GM19468 (cell line): ENCODE measurements around the gene PLG.
"Not testable (repeated sequence)": the region's sequence is repeated elsewhere in the genome, so short reads cannot be mapped to it uniquely, and the experiment has no call there.

Experiments
- ATAC-seq: cut with Tn5 transposase; IDR thresholded peaks from one replicate; pipeline ENCODE4 v1.9.1; 2021; ENCODE audit warnings: mild to moderate bottlenecking, moderate library complexity, moderate number of reproducible peaks; ENCODE audit not compliant: unreplicated experiment; ENCODE audit errors: extremely low read depth

Gene PLG

DNA sequence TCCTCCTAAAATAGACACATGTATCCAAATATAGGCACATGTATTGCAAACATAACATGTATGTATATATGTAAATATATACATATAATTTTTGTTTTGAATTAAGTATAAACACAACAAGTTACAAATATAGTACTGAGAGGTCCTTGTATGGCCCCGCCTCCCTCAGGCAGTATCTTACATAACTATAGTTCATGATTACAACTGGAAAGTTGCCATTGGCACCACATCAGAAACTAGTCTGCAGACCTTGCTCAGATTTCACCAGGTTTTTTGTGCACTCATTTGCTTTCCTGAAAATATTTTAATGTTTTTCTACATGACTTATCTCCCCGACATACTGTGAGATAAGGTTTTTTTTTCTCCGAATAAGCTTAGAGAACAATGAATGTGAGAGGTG is 5.2 kb upstream of the PLG start:
- not testable (repeated sequence) for ATAC-seq

DNA sequence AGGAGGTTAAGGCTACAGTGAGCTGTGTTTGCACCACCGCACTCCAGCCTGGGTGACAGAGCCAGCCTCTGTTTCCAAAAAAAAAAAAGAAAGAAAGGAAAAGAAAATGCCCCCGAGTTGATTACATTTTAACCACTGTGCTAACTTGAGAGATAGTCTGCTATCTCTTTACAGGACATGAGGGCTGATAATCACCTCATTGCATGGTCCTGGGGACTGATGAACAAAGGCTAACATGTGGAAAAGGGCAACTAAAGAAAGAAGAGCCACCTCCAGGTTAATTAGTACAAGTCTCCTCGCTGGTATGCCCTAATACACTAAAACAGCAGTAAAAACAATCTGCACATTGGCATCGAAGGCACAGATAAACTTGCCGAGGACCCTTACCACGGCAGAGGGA is 4.2 kb upstream of the PLG start:
- ATAC-seq, result no peak

- not testable (repeated sequence) for ATAC-seq
These were observed 2.6 kb downstream of the PLG start for GRCh38 chr6:160704688-160705087.

GRCh38 chr6:160708993-160709392 is 6.9 kb downstream of the PLG start:
- not testable (repeated sequence) for ATAC-seq

DNA sequence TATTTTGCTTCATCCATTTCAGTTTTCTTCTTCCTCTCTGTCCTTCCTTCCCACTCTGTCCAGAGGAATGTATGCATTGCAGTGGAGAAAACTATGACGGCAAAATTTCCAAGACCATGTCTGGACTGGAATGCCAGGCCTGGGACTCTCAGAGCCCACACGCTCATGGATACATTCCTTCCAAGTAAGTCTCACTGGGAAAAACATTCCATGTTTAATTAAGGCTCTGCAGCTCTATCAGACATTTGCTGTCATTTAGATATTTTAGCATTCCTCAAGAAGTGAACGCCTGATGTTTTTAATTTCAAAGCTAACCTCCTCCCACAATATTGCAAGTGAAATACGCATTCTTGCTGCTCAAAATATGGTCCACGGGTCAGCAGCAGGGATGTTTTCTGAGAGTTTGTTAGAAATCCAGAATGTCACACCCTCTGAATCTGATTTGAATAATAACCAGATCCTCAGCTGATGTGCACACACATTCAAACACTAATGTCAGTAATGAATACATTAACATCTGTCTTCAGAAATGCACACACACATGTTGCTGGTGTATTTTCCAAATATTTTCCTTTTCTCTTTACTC is 12.8 kb downstream of the PLG start:
- no peak for ATAC-seq

GRCh38 chr6:160730911-160731310 is 28.9 kb downstream of the PLG start:
- ATAC-seq, result no peak

DNA sequence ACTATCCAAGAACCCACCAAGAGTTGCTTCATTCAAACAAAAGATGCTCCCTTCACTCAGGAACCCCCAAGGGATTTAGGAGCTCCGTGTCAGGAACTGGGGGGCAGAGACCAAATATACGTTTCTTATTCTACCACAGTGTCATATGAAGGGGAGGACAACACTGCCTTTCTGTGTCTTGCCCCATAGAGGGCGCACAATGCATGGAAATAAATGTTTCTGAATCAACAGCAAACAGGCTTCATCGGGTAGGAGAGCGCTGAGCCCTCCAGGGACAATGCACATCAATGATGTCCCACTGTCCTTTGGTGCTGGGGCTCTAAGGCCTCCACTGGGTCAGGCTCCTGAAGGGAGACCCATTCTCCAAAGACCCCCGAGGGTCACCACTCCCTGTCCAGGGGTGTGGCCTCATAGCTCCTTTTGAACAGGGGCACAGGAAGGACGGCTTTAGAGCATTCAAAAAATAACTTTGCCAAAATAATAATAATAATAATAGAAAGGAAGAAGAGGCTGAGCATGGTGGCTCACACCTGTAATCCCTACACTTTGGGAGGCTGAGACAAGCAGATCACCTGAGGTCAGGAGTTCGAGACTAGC is 31.1 kb downstream of the PLG start:
- peak; percentile 84 for ATAC-seq

- no peak for ATAC-seq
These were observed 32.6 kb downstream of the PLG start for GRCh38 chr6:160734627-160735026.

GRCh38 chr6:160735523-160735922 is 33.5 kb downstream of the PLG start:
- ATAC-seq, result peak; percentile 38

GRCh38 chr6:160737934-160738333 is 35.9 kb downstream of the PLG start:
- ATAC-seq, result no peak

GRCh38 chr6:160739955-160740354 is 37.9 kb downstream of the PLG start:
- no peak for ATAC-seq

- peak; percentile 100 for ATAC-seq
These were observed 39.0 kb downstream of the PLG start for GRCh38 chr6:160741012-160741411.

- peak; percentile 22 for ATAC-seq
These were observed 40.0 kb downstream of the PLG start for GRCh38 chr6:160742090-160742489.

DNA sequence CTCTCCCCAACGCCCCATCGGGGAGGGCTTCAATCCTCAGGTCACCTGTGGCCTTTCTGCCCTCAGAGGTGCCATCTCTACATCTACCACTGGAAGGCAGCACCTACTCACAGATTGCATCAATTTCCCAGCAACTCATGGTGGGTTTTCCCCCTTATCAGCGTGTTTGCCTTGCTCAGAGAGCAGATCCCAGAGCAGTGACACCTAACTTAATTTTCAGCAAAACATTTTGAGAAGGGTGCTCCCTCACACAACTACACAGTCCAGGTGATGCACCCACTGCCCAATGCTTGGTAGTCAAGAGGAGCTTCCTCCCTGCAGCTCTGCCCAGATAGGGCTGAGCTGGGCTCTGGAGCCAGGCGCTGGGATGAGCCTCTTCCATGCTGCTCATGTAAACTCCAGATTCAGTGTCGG is 48.2 kb downstream of the PLG start:
- ATAC-seq, result peak; percentile 70

DNA sequence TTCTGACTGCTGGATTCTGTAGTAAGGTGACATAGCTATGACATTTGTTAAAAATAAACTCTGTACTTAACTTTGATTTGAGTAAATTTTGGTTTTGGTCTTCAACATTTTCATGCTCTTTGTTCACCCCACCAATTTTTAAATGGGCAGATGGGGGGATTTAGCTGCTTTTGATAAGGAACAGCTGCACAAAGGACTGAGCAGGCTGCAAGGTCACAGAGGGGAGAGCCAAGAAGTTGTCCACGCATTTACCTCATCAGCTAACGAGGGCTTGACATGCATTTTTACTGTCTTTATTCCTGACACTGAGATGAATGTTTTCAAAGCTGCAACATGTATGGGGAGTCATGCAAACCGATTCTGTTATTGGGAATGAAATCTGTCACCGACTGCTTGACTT is 51.2 kb downstream of the PLG start:
- ATAC-seq, result not testable (repeated sequence)

- no peak for ATAC-seq
These were observed 53.1 kb downstream of the PLG start for GRCh38 chr6:160755165-160755564.

- no peak for ATAC-seq
These were observed 54.0 kb downstream of the PLG start for GRCh38 chr6:160756021-160756420.

GRCh38 chr6:160756871-160757270 is 54.8 kb downstream of the PLG start:
- no peak for ATAC-seq

- ATAC-seq, result no peak
These were observed 62.8 kb downstream of the PLG start for GRCh38 chr6:160764847-160765246.

GRCh38 chr6:160765412-160765811 is 63.4 kb downstream of the PLG start:
- ATAC-seq, result no peak

DNA sequence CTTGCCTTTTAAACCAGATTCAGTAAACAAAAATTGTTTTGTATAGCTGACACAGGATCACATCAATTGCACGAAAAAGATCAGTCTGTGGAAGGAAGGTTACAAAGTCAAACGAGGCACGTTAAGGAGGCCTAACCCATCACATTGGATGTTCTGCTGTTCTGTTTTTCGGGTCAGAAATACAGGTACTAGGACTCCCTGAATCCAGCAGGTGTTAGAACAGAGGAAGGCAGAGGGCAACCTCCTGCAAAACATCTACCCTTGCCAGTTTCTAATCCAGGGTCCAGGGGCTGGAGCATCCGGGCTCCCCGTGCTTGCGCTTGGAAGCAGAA is 64.6 kb downstream of the PLG start:
- ATAC-seq, result no peak

GRCh38 chr6:160766989-160767646 is 65.1 kb downstream of the PLG start:
- peak; percentile 98 for ATAC-seq
